ENCODE measurements around the gene MISP. TPM values are rescaled to one million over a fixed set of nuclear protein-coding genes. Genes with fewer than 3 reads are reported as not detected.

MISP gene
- total and polyA plus RNA-seq, 2 of the 4 experiments (the other 2 are of a cell fraction): not detected

DNA sequence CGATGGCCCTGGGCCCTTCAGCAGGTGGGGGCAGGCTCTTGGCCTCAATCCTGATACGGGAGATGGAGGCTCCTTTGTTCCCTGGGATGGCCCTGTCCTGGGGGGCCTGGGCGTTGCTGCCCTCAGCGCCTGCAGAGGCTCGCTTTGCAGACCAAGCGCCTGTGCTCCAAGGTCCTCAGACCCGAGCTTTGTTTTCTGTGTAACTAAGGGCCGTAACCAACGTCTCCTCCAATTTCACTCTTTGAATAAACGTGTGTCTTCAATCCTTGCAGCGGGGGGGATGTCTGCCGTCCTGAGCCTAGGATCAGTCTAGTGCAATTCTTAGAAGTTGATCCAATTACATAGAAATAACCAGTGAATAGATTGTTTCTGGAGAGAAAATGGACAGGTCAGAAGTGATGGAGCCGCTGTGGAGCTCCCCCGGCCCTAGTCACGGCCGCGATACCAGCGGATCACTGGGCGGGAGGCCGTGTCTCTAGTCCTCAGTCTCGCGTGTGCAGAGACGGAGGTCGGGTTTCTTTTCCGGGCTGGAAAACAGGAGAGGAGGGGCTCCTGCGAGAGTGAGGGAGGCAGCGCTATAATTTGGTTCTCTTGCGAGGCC is 51.7 kb downstream of the MISP start:
- Histone ChIP-seq H3K9me3 (ENCODE audit: control insufficient read depth, insufficient read depth, low read length) (no peaks in the 10 kb centered on the region), H3K36me3 (ENCODE audit: control insufficient read depth, insufficient read depth, low read length) (peaks cover 70% of the 10 kb centered on the region), H3K4ac (ENCODE audit: low read depth, low read length) (no peak overlapping the region), H4K20me1 (ENCODE audit: insufficient read depth, low read length) (peaks cover 97% of the 10 kb centered on the region), H2BK20ac (ENCODE audit: low read depth, low read length) (no peak overlapping the region), H3K23ac (ENCODE audit: low read depth, low read length) (no peak overlapping the region), H3K56ac (ENCODE audit: extremely low read depth, insufficient read depth, low read length) (no peak overlapping the region), H3K4me2 (ENCODE audit: low read depth, low read length) (no peak overlapping the region; the same call in 1 of the 2 replicates), H3K9ac (ENCODE audit: low read depth, low read length) (no peak overlapping the region), H3K18ac (ENCODE audit: low read depth, low read length) (no peak overlapping the region), H3K14ac (replicated peaks; ENCODE audit: low read depth, low read length) (no peak overlapping the region), H2AFZ (replicated peaks; ENCODE audit: low read length, poor library complexity) (no peak overlapping the region), H4K5ac (ENCODE audit: low read depth, low read length) (no peak overlapping the region), H3K27ac (ENCODE audit: insufficient read depth, low read length) (no peak overlapping the region), H3K4me1 (ENCODE audit: control insufficient read depth, insufficient read depth, low read length) (peaks cover 30% of the 10 kb centered on the region), H3K4me3 (ENCODE audit: insufficient read depth, low read depth, low read length) (no peak overlapping the region), H3K79me1 (ENCODE audit: low read depth in 1 of 2, low read length in 2 of 2) (peaks cover 3 to 33% of the 10 kb centered on the region in 2 experiments; a peak in 3 of 4 replicates), H3K9me1 (ENCODE audit: insufficient read depth, low read length) (peaks cover 11% of the 10 kb centered on the region; the same call in 1 of the 2 replicates), H2AK5ac (ENCODE audit: low read depth, low read length) (no peak overlapping the region), H2BK15ac (ENCODE audit: low read depth, low read length) (no peak overlapping the region), H4K8ac (ENCODE audit: low read depth in 2 of 2, low read length in 2 of 2) (no peak overlapping the region), H2AK9ac (replicated peaks; ENCODE audit: low read depth, low read length, poor library complexity) (no peak overlapping the region), H4K91ac (ENCODE audit: insufficient read depth, low read depth, low read length) (no peak overlapping the region), H3K27me3 (ENCODE audit: control insufficient read depth, insufficient read depth, low read length) (no peaks in the 10 kb centered on the region), H2BK5ac (ENCODE audit: low read depth, low read length, poor library complexity, severe bottlenecking) (no peak overlapping the region), H2BK120ac (ENCODE audit: low read depth, low read length) (no peak overlapping the region)
- no TSS peak for BruUV-seq (replicated peaks)
- CTCF ChIA-PET: interaction anchor here (1.1 kb wide), 1 partner anchor 32 kb away, joined by 4 read pairs; no protein-coding TSS in a partner anchor
- no peak for TF ChIP-seq MAFK (IDR thresholded peaks at IDR 0.05; ENCODE audit: low read depth, low read length)
- TF ChIP-seq FOS (IDR thresholded peaks at IDR 0.05; ENCODE audit: low read depth, low read length): no peak
- TF ChIP-seq, protein P1, sequence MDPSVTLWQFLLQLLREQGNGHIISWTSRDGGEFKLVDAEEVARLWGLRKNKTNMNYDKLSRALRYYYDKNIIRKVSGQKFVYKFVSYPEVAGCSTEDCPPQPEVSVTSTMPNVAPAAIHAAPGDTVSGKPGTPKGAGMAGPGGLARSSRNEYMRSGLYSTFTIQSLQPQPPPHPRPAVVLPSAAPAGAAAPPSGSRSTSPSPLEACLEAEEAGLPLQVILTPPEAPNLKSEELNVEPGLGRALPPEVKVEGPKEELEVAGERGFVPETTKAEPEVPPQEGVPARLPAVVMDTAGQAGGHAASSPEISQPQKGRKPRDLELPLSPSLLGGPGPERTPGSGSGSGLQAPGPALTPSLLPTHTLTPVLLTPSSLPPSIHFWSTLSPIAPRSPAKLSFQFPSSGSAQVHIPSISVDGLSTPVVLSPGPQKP (IDR thresholded peaks at IDR 0.05; ENCODE audit: borderline replicate concordance, low read depth, low read length): no peak
- TF ChIP-seq CEBPB (IDR thresholded peaks at IDR 0.05; ENCODE audit: low read depth, low read length): no peak
- no peak for TF ChIP-seq NFE2L2 (IDR thresholded peaks at IDR 0.05; ENCODE audit: low read depth, low read length)
- TF ChIP-seq CHD1 (IDR thresholded peaks at IDR 0.05; ENCODE audit: low read depth, low read length): no peak
- TF ChIP-seq, protein P2, sequence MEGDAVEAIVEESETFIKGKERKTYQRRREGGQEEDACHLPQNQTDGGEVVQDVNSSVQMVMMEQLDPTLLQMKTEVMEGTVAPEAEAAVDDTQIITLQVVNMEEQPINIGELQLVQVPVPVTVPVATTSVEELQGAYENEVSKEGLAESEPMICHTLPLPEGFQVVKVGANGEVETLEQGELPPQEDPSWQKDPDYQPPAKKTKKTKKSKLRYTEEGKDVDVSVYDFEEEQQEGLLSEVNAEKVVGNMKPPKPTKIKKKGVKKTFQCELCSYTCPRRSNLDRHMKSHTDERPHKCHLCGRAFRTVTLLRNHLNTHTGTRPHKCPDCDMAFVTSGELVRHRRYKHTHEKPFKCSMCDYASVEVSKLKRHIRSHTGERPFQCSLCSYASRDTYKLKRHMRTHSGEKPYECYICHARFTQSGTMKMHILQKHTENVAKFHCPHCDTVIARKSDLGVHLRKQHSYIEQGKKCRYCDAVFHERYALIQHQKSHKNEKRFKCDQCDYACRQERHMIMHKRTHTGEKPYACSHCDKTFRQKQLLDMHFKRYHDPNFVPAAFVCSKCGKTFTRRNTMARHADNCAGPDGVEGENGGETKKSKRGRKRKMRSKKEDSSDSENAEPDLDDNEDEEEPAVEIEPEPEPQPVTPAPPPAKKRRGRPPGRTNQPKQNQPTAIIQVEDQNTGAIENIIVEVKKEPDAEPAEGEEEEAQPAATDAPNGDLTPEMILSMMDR (conservative IDR thresholded peaks at IDR 0.05; ENCODE audit: low read depth, low read length): no peak
- POLR2A ChIA-PET (ENCODE audit: unreplicated experiment): no interaction called here
- intact Hi-C loops (cut with micrococcal nuclease) (no loop called here), in situ Hi-C loops (cut with MboI; ENCODE audit: low sequenced_read_pairs) (no loop called here), dilution Hi-C loops (cut with HindIII; ENCODE audit: low sequenced_read_pairs, unreplicated experiment) (no loop called here)
- DNase-seq (no peak), ATAC-seq (ENCODE audit: low read depth) (no peak)
- WGBS, 2 experiments (ENCODE audit: extremely low coverage in 2 of 2, insufficient read length in 1 of 2): 82% methylated on average over 10 of the region's 28 CpGs; no CpG with 5 or more reads in 1 of the 2 experiments
